ENCODE measurements around the gene KCNF1.

Gene KCNF1

GRCh38 chr2:10889651-10890215 lies 22.0 kb upstream of the KCNF1 start:
- H3K4me1 Mint-ChIP-seq, result peaks cover 3% of the 10 kb centered on the region
- H3K27ac Mint-ChIP-seq, result no peak overlapping the region
- DNase-seq, result no peak
- no peak overlapping the region for H3K4me3 Mint-ChIP-seq
- TF ChIP-seq, protein P1, sequence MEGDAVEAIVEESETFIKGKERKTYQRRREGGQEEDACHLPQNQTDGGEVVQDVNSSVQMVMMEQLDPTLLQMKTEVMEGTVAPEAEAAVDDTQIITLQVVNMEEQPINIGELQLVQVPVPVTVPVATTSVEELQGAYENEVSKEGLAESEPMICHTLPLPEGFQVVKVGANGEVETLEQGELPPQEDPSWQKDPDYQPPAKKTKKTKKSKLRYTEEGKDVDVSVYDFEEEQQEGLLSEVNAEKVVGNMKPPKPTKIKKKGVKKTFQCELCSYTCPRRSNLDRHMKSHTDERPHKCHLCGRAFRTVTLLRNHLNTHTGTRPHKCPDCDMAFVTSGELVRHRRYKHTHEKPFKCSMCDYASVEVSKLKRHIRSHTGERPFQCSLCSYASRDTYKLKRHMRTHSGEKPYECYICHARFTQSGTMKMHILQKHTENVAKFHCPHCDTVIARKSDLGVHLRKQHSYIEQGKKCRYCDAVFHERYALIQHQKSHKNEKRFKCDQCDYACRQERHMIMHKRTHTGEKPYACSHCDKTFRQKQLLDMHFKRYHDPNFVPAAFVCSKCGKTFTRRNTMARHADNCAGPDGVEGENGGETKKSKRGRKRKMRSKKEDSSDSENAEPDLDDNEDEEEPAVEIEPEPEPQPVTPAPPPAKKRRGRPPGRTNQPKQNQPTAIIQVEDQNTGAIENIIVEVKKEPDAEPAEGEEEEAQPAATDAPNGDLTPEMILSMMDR (IDR thresholded peaks at IDR 0.05), result no peak
- H3K36me3 Mint-ChIP-seq (ENCODE audit: low read depth), result no peaks in the 10 kb centered on the region
- no peaks in the 10 kb centered on the region for H3K9me3 Mint-ChIP-seq
- H3K27me3 Mint-ChIP-seq (ENCODE audit: low read depth, poor library complexity), result peaks cover 41% of the 10 kb centered on the region

DNA sequence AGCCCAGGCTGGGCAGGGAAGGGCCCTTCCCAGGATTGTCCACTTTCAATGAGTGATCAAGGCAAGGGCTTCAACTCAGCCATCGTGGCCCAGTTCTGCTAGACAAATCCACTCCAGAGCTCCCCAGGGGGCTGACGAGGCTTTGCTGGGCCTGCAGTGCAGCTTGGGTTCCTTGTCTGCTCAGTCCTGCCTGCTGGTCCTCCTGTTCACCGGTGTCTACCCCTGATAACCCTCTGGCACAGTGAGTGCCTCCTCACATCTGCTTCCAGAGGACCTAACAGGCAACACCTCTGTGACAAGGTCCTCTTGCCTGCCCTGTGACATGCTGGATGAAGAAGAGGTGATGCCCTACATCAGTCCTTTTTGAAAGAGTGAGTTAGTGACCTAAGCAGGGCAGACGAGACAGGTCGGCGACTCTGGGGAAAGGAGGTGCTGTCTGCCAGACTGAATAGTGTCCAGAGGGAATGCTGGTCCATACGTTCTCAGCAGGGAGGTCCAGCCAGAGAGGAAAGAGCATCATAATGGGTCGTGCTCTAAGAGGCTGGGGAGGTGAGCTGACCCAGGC lies 20.9 kb upstream of the KCNF1 start:
- Mint-ChIP-seq H3K36me3 (ENCODE audit: low read depth) (no peaks in the 10 kb centered on the region), H3K9me3 (no peaks in the 10 kb centered on the region), H3K4me3 (no peak overlapping the region), H3K27ac (no peak overlapping the region), H3K4me1 (no peaks in the 10 kb centered on the region), H3K27me3 (ENCODE audit: low read depth, poor library complexity) (peaks cover 40% of the 10 kb centered on the region)
- no peak for DNase-seq
- TF ChIP-seq, protein P1 (IDR thresholded peaks at IDR 0.05), result no peak

DNA sequence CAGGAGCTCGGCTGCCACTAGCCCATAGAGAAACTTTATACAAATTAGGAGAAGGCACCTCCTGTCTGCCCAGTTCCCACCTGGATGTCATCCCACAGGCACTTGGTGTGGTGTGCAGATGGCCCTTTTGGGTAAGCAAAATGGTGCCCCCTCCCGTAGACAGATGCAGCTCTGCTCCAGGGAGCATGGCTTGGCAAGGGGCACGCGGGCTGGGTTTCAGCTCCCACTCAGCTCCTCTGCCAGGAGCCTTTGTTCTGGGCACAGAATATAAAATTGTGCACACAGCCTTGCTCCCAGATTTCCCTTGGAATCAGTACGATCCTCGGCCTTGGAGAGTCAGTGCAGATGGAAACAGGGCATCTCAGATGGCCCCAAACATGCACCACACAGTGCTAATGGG lies 20.3 kb upstream of the KCNF1 start:
- H3K36me3 Mint-ChIP-seq (ENCODE audit: low read depth), result no peaks in the 10 kb centered on the region
- TF ChIP-seq, protein P1 (IDR thresholded peaks at IDR 0.05), result no peak
- H3K9me3 Mint-ChIP-seq, result no peaks in the 10 kb centered on the region
- H3K27me3 Mint-ChIP-seq (ENCODE audit: low read depth, poor library complexity), result peaks cover 45% of the 10 kb centered on the region
- no peak overlapping the region for H3K4me3 Mint-ChIP-seq
- H3K27ac Mint-ChIP-seq, result no peak overlapping the region
- H3K4me1 Mint-ChIP-seq, result no peaks in the 10 kb centered on the region
- DNase-seq, result no peak

DNA sequence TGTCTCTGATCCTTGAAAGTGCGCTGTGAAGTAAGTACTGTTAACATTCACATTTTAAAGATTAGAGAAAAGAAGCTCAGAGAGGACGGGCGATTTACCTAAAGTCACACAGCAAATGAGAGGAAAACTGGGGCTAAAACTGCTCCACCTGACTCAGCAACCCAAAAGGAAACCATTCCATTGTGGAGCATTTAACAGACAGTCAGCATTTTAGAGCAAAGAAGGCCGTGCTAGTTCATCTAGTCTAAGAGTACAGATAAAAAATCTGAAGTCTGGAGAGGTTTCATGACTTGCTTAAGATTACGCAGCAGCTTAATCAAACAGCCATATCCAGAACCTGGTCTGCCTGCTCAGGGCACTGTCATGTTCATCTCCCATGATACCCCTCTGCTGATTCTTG lies 19.9 kb upstream of the KCNF1 start:
- Mint-ChIP-seq H3K4me3 (no peak overlapping the region), H3K27me3 (ENCODE audit: low read depth, poor library complexity) (peaks cover 45% of the 10 kb centered on the region), H3K9me3 (no peaks in the 10 kb centered on the region), H3K27ac (no peak overlapping the region), H3K4me1 (no peaks in the 10 kb centered on the region), H3K36me3 (ENCODE audit: low read depth) (no peaks in the 10 kb centered on the region)
- DNase-seq, result no peak
- TF ChIP-seq, protein P1 (IDR thresholded peaks at IDR 0.05), result no peak

GRCh38 chr2:10892316-10892715 lies 19.4 kb upstream of the KCNF1 start:
- H3K27me3 Mint-ChIP-seq (ENCODE audit: low read depth, poor library complexity), result peaks cover 45% of the 10 kb centered on the region
- TF ChIP-seq, protein P1 (IDR thresholded peaks at IDR 0.05), result no peak
- no peaks in the 10 kb centered on the region for H3K9me3 Mint-ChIP-seq
- DNase-seq, result no peak
- no peaks in the 10 kb centered on the region for H3K4me1 Mint-ChIP-seq
- no peak overlapping the region for H3K4me3 Mint-ChIP-seq
- H3K36me3 Mint-ChIP-seq (ENCODE audit: low read depth), result no peaks in the 10 kb centered on the region
- no peak overlapping the region for H3K27ac Mint-ChIP-seq

GRCh38 chr2:10892796-10893350 lies 18.9 kb upstream of the KCNF1 start:
- H3K4me3 Mint-ChIP-seq, result no peak overlapping the region
- no peak for DNase-seq
- H3K27me3 Mint-ChIP-seq (ENCODE audit: low read depth, poor library complexity), result peaks cover 45% of the 10 kb centered on the region
- no peaks in the 10 kb centered on the region for H3K4me1 Mint-ChIP-seq
- TF ChIP-seq, protein P1 (IDR thresholded peaks at IDR 0.05), result no peak
- no peaks in the 10 kb centered on the region for H3K36me3 Mint-ChIP-seq (ENCODE audit: low read depth)
- no peaks in the 10 kb centered on the region for H3K9me3 Mint-ChIP-seq
- no peak overlapping the region for H3K27ac Mint-ChIP-seq

All from nephron progenitor cell (in vitro differentiated cells).